ENCODE results near the gene TNPO3.
A peak's percentile ranks its signal among the peaks of the same experiment; 100 is the strongest.

The TNPO3 gene

GRCh38 chr7:128937271-128937646 is 117.7 kb downstream of the TNPO3 start:
- no peak for DNase-seq

GRCh38 chr7:128936798-128937197 is 118.1 kb downstream of the TNPO3 start:
- no peak for DNase-seq

- DNase-seq = peak; percentile 7
Observed at GRCh38 chr7:128935342-128935730, 119.6 kb downstream of the TNPO3 start.

- DNase-seq = no peak
Observed at GRCh38 chr7:128934361-128935341, 120.3 kb downstream of the TNPO3 start.

GRCh38 chr7:128933180-128933891 is 121.6 kb downstream of the TNPO3 start:
- DNase-seq = no peak

GRCh38 chr7:128932862-128933179 is 122.1 kb downstream of the TNPO3 start:
- DNase-seq = no peak

- DNase-seq = no peak
Observed at GRCh38 chr7:128931965-128932861, 122.7 kb downstream of the TNPO3 start.

GRCh38 chr7:128931190-128931798 is 123.6 kb downstream of the TNPO3 start:
- no peak for DNase-seq

GRCh38 chr7:128928882-128929788 is 125.8 kb downstream of the TNPO3 start:
- no peak for DNase-seq

GRCh38 chr7:128928159-128928813 is 126.6 kb downstream of the TNPO3 start:
- DNase-seq = no peak

GRCh38 chr7:128924707-128925588 is 130.0 kb downstream of the TNPO3 start:
- no peak for DNase-seq

- no peak for DNase-seq
Observed at GRCh38 chr7:128923411-128923800, 131.5 kb downstream of the TNPO3 start.

- DNase-seq = no peak
Observed at GRCh38 chr7:128922496-128923410, 132.2 kb downstream of the TNPO3 start.

GRCh38 chr7:128921866-128922440 is 133.0 kb downstream of the TNPO3 start:
- DNase-seq = no peak

GRCh38 chr7:128920913-128921582 is 133.9 kb downstream of the TNPO3 start:
- no peak for DNase-seq

GRCh38 chr7:128919881-128920799 is 134.8 kb downstream of the TNPO3 start:
- DNase-seq = no peak

GRCh38 chr7:128919241-128919640 is 135.7 kb downstream of the TNPO3 start:
- no peak for DNase-seq
